Measurements from ENCODE around the gene SNAPC5.
"Not testable (repeated sequence)": the region's sequence is repeated elsewhere in the genome, so short reads cannot be mapped to it uniquely, and the experiment has no call there.

Gene SNAPC5

GRCh38 chr15:66472176-66472999 lies 25.2 kb downstream of the SNAPC5 start:
- no peak overlapping the region for H3K4me3 ChIP-seq (replicated peaks in 1 of 2; ENCODE audit: low read depth in 2 of 2, low read length in 2 of 2)
- peak; percentile 30 to 54 for DNase-seq (ENCODE audit: low read depth in 2 of 2)
- no peak for TF ChIP-seq CTCF (IDR thresholded peaks at IDR 0.05; ENCODE audit: low read depth, low read length)

GRCh38 chr15:66470825-66471224 lies 26.7 kb downstream of the SNAPC5 start:
- not testable (repeated sequence) for DNase-seq (ENCODE audit: low read depth in 2 of 2)

GRCh38 chr15:66467162-66468040 lies 30.2 kb downstream of the SNAPC5 start:
- DNase-seq (ENCODE audit: low read depth in 2 of 2); H3K4me3 ChIP-seq (replicated peaks in 1 of 2; ENCODE audit: low read depth in 2 of 2, low read length in 2 of 2): not testable (repeated sequence)

More at GRCh38 chr15:66470825-66471224, 26.7 kb downstream of the SNAPC5 start:
- H3K4me3 ChIP-seq (replicated peaks in 1 of 2; ENCODE audit: low read depth in 2 of 2, low read length in 2 of 2) = not testable (repeated sequence)

- H3K4me3 ChIP-seq (replicated peaks in 1 of 2; ENCODE audit: low read depth in 2 of 2, low read length in 2 of 2); DNase-seq (ENCODE audit: low read depth in 2 of 2): not testable (repeated sequence)
Measured at GRCh38 chr15:66465294-66465693, 32.3 kb downstream of the SNAPC5 start.

- TF ChIP-seq CTCF (IDR thresholded peaks at IDR 0.05; ENCODE audit: low read depth, low read length) = no peak
- H3K4me3 ChIP-seq (replicated peaks in 1 of 2; ENCODE audit: low read depth in 2 of 2, low read length in 2 of 2) = no peak overlapping the region
- no peak for DNase-seq (ENCODE audit: low read depth in 2 of 2)
Measured at GRCh38 chr15:66462627-66463026, 34.9 kb downstream of the SNAPC5 start.

- no peak for TF ChIP-seq CTCF (IDR thresholded peaks at IDR 0.05; ENCODE audit: low read depth, low read length)
- no peak overlapping the region for H3K4me3 ChIP-seq (replicated peaks in 1 of 2; ENCODE audit: low read depth in 2 of 2, low read length in 2 of 2)
- DNase-seq (ENCODE audit: low read depth in 2 of 2) = no peak
Measured at GRCh38 chr15:66461917-66462316, 35.6 kb downstream of the SNAPC5 start.

- not testable (repeated sequence) for H3K4me3 ChIP-seq (replicated peaks in 1 of 2; ENCODE audit: low read depth in 2 of 2, low read length in 2 of 2); DNase-seq (ENCODE audit: low read depth in 2 of 2)
Measured at GRCh38 chr15:66461294-66461693, 36.3 kb downstream of the SNAPC5 start.

GRCh38 chr15:66459818-66460615 lies 37.5 kb downstream of the SNAPC5 start:
- no peak overlapping the region for H3K4me3 ChIP-seq (replicated peaks in 1 of 2; ENCODE audit: low read depth in 2 of 2, low read length in 2 of 2)
- no peak for TF ChIP-seq CTCF (IDR thresholded peaks at IDR 0.05; ENCODE audit: low read depth, low read length)
- peak in 1 of 2 donors; percentile 37 for DNase-seq (ENCODE audit: low read depth in 2 of 2)
